ENCODE data around the gene PPP1R12B.

The PPP1R12B gene

GRCh38 chr1:202348509-202349205 lies at the start of gene PPP1R12B:
Gene PPP1R12B (plus strand): TSS chr1:202348699. CDS start chr1:202348852, 153 bp downstream.
- DNase-seq (ENCODE audit: low spot score) = peak; percentile 96

- no peak for DNase-seq (ENCODE audit: low spot score)
Observed at GRCh38 chr1:202302166-202302565, 46.3 kb upstream of the PPP1R12B start.

GRCh38 chr1:202304375-202304774 lies 44.1 kb upstream of the PPP1R12B start:
- no peak for DNase-seq (ENCODE audit: low spot score)

GRCh38 chr1:202305168-202305567 lies 43.3 kb upstream of the PPP1R12B start:
- no peak for DNase-seq (ENCODE audit: low spot score)

DNA sequence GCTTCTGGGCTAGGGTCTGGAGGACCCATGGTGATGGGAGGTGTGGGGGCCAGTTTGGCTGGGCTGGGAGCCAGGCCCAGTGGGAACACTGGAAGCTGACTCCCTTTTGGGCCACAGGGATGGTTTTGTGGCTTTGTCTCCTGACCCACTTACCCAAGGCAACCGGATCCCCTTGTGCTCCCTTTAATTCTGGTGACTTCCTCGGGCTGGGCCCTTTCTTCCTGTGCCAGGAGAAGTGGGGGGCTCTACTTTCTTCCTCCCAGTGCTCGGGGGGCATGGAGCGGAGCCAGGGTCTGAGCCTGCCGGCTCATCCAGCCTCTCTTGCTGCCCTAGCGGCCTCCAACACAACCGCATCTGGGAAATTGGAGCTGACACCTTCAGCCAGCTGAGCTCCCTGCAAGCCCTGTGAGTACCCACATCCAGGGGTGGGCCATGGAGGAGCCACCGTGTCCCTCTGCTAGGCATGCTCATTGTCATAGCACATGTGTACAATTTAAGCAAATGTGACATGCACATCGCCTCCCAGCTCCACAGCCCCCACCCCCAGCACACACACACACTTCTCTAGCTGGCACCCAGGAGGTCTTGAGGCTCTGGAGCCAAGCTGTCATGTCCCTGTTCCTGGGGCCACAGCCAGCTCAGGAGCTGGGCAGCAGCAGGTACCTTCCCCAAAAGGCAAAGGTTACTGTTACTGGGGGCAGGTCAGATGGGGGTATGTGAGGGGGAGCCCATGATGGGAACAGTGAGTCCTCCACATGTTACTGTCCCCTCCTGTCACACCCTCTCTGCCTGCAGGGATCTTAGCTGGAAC lies 41.8 kb upstream of the PPP1R12B start:
- no peak for DNase-seq (ENCODE audit: low spot score)

GRCh38 chr1:202310071-202310725 lies 38.3 kb upstream of the PPP1R12B start:
- DNase-seq (ENCODE audit: low spot score) = no peak

DNA sequence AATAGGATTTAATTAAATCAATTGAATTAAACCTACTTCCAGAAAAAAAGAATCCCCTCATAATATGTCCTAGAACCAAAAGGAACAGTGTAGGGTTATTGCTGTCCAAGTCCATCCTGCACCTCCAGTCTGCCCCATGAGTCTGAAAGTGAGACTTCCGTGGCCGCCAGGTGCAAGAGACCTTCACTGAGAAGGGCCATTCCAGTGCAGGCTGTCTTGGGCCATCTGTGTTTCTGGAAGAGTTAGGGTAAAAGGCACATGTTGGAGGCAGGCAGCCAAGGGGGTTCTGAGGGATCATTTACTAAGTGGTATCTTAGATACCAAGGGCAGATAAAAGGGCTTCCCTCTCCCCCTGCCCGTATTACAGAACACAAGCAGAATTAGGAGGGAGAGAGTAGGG lies 37.8 kb upstream of the PPP1R12B start:
- DNase-seq (ENCODE audit: low spot score) = no peak

- DNase-seq (ENCODE audit: low spot score) = no peak
Observed at GRCh38 chr1:202311875-202312635, 36.4 kb upstream of the PPP1R12B start.

- DNase-seq (ENCODE audit: low spot score) = peak; percentile 72
Observed at GRCh38 chr1:202315576-202316168, 32.8 kb upstream of the PPP1R12B start.

DNA sequence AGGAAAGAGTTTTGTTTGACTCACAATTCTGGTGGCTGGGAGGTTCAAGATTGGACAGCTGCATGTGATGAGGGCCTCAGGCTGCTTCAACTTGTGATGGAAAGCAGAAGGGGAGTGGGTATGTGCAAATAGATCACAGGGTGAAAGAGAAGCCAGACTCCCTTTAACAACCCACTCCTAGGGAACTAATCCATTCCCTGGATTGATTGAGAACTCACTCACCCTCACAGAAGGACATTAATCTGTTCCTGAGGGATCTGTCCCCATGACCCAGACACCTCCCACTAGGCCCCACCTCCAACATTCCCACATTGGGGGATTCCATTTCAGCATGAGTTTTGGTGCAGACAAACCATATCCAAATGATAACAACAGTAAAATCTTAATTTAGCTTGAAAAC lies 32.3 kb upstream of the PPP1R12B start:
- DNase-seq (ENCODE audit: low spot score) = no peak

GRCh38 chr1:202317941-202318925 lies 30.3 kb upstream of the PPP1R12B start:
- DNase-seq (ENCODE audit: low spot score) = no peak

DNA sequence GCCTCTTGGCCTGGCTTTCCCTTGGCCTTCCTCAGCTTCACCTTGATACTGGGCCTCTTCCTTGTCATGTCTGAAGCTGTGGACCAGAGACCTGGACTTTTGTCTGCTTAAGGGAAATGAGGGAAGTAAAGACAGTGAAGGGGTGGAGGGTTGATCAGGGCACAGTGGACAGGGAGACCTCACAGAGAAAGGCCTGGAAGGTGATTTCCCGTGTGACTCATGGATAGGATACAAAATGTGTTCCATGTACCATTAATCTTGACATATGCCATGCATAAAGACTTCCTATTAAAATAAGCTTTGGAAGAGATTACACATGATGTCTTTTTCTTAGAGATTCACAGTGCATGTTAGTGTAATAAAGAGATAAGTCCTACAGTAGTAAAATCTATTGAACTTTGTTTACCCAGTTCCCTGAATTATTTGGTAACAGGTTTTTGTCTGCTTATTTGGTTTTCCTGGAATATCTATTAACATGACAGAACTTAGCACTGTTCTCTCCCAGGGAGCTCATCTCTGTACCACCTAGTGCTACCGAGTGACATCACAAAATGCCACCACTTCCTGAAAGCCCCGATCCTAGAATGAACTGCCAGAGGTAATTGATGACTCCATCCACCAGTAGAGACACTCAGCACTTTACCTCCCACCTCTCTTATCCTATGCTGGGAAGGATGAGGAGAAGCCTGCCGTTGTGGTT lies 29.0 kb upstream of the PPP1R12B start:
- no peak for DNase-seq (ENCODE audit: low spot score)

- no peak for DNase-seq (ENCODE audit: low spot score)
Observed at GRCh38 chr1:202320081-202320405, 28.5 kb upstream of the PPP1R12B start.

DNA sequence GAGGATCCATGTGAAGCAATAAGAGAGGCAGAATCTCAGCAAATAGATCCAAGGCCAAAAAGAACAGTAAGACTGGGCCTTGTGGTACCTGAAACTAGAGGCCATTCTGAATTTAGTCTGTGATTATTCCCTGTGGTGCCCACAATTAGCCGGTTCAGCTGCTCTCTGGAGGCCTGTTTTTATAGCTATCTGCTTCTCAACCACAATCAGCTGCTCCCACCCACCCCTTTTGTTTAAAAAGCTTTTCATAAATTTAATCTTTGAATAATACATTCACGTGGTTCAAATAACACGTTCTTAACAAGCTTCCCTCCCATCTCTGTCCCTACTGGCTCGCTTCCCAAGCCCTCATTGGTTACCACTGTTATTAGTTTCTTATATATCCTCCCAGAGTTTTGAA lies 24.8 kb upstream of the PPP1R12B start:
- DNase-seq (ENCODE audit: low spot score) = no peak

DNA sequence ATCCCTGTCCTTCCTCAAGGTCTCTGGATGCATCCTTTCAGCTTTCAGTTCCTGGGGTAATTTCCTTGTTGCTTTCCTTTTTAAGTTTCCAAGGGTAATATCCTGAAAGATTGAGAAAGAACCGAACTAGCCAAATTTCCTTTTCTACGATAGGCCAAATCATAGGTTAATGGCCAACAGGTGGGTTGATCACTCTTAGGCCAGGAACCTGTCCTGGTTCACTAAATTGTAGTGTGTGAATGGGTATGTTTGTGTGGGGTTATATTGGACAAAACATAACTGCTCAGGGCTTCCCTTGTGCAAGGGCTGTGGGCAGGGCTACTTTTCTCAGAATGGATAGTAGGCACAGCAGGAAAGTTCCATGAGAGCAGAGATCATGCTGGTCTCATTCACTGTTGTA lies 23.9 kb upstream of the PPP1R12B start:
- no peak for DNase-seq (ENCODE audit: low spot score)

DNA sequence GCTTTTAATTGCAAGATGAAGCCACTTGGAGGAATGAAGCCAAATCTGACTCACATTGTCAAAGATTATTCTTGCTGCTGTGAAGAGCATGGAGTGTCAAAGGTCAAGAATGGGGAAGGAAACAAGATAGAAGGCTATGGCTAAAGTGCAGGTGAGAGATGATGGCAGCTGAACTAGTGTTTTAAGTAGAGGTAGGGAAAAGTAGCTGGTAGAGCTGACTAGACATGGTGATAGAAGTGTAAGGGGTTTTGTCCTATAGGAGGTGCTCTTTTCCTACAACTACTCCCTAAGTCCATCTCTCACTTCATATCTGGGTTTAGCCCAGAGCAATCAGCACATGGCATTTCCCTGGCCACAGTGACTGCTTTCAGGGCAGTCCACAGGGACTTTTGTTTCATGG lies 18.6 kb upstream of the PPP1R12B start:
- DNase-seq (ENCODE audit: low spot score) = no peak

DNA sequence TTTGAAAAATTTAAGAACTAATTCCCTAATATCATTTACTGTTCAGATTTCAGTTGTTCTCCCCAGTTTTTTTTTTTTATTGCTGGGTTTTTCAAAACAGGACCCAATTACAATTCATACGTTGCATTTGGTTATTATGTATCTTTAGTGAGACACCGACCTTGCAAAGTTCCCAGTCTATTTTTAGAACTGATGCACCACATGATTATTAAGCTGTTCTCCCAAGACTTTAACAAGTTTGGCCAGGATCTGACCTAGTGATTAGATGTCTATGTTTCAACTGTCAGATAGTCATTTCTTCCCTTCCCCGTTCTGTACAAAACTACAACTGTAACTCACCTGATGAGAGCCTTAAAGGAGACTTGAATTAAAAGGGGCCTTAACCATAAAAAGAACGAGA lies 14.6 kb upstream of the PPP1R12B start:
- DNase-seq (ENCODE audit: low spot score) = no peak

DNA sequence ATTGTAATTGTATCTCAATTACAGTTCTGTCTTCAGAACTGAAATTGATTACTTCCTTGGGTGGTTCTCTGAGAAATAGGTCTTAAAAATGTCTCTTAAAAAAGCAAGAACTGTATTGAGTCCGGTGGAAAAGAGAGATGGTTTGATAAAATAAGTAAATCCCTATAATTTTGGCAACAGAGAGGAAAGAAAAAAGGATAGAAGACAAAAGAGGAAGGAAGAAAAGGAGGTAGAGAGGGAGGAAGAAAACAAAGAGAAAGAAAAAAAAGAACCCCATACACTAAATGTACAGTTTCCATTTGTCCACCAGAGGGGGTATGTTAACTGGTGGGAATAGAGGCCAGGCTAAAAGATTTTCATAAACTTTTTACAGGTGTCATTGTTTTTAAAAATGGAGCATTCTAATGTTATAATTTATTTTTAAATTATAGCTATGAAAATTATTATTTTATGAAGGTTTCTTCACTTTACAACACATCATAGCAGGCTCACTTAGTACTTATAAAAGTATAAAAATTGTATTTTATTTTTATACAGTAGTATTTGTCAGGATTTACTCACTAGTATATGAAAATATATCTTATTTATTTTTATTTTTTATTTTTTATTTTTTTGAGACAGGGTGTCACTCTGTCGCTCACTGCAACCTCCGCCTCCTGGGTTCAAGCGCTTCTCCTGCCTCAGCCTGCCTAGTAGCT lies 4.7 kb upstream of the PPP1R12B start:
- DNase-seq (ENCODE audit: low spot score) = peak; percentile 60

- DNase-seq (ENCODE audit: low spot score) = no peak
Observed at GRCh38 chr1:202348005-202348508, 442 bp upstream of the PPP1R12B start.

Data from CD4-positive, alpha-beta T cell treated with Interleukin-15 for 4 hours (primary cell).